Spinal cord (tissue), 10 donors: Measurements from ENCODE around the gene WWOX. TPM values are rescaled to one million over a fixed set of nuclear protein-coding genes. Genes with fewer than 3 reads are reported as not detected.
A peak's percentile ranks its signal among the peaks of the same experiment; 100 is the strongest.

Source experiments
- DNase-seq, 6 donors: peaks; one replicate each; pipeline versions ENCODE4 v3.0.0 to v3.0.0-alpha.2; 2013 to 2015; ENCODE audit warnings: low spot score in 6 of 6, low read depth in 4 of 6
- H3K27ac ChIP-seq: one replicate; pipeline ENCODE4 v1.5.1; 2013; ENCODE audit warnings: low read depth, low read length, control low read depth
- H3K27me3 ChIP-seq: one replicate; pipeline ENCODE4 v1.6.1; 2013; ENCODE audit warnings: low read length; ENCODE audit not compliant: control insufficient read depth, insufficient read depth
- H3K36me3 ChIP-seq: one replicate; pipeline ENCODE4 v1.6.1; 2013; ENCODE audit warnings: low read length; ENCODE audit not compliant: control insufficient read depth, insufficient read depth
- H3K4me1 ChIP-seq: one replicate; pipeline ENCODE4 v1.6.1; 2013; ENCODE audit warnings: low read length; ENCODE audit not compliant: control insufficient read depth, insufficient read depth
- H3K4me3 ChIP-seq: one replicate; pipeline ENCODE4 v1.5.1; 2013; ENCODE audit warnings: low read depth, low read length, control low read depth
- H3K9me3 ChIP-seq: one replicate; pipeline ENCODE4 v1.6.1; 2013; ENCODE audit warnings: low read length; ENCODE audit not compliant: control insufficient read depth, insufficient read depth
- WGBS: methylation state at CpG from one replicate; pipeline ENCODE4 v1.1.5; 2013; ENCODE audit warnings: missing lambda C conversion rate; ENCODE audit not compliant: insufficient coverage; 5-methylcytosine and 5-hydroxymethylcytosine counted together
- polyA plus RNA-seq, 2 donors: library from polyadenylated mRNA; unstranded; fragments of 120-200 nt; gene quantifications; one replicate each; pipeline ENCODE4 v1.2.1, GENCODE V29; 2013; ENCODE audit not compliant: insufficient read length in 2 of 2
- total RNA-seq, 2 donors: library from RNA; depleted of rRNA in 1 of 2; stranded (reverse); fragments of 120-200 nt in 1 of 2; fragments of >200 nt in 1 of 2; gene quantifications; one replicate each; pipeline versions ENCODE4 v1.2.3 to v1.2.4, GENCODE V29; 2013 to 2014
- donor health status: healthy.

The WWOX gene
- total and polyA plus RNA-seq, 4 donors: 27.5 to 51.5 (median 32.5) TPM

DNA sequence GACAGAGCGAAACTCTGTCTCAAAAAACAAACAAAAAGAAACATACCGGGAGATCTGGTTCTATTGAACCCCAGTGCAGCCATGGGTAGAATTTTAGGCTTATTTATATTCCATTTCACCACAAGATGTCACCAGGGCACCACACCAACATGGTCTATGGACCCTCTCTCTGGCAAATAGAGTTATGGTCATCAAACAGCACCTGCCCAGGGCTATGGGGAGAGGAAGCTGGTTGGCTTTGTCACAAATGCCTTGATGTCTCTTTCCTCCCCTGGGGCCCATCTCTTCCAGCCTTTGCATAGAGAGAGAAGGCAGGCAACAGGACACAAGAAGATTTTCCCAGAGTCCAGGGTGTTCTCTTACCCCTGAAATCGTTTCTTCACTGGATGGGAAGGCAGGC is 128.4 kb downstream of the WWOX start:
- H3K9me3 ChIP-seq: no peaks in the 10 kb centered on the region
- no peak overlapping the region for H3K27ac ChIP-seq
- no CpG with 5 or more reads among the region's 3 CpGs for WGBS
- H3K27me3 ChIP-seq: no peaks in the 10 kb centered on the region
- H3K4me1 ChIP-seq: no peaks in the 10 kb centered on the region
- H3K4me3 ChIP-seq: no peak overlapping the region
- peak in 3 of 6 donors; percentile 7 to 78 (median 47) for DNase-seq
- H3K36me3 ChIP-seq: no peaks in the 10 kb centered on the region

DNA sequence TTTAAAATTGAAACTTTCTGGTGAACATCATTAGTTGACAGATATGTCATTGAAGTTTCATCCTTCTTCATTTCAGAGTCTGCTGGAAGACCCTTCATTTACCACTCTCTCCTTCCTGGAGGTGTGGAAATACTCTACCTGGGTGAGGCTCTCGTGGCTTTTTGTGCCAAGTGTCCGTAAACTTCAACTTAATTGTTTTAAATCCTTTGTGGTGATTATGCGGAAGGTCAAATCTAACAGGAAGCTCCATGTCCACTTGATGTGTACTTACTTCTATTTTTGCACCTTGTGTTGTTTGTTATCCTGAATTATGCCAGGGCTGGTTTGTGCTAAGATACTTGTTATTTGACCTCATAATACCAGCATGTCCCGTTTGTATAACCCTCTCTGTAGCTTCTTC is 129.2 kb downstream of the WWOX start:
- H3K9me3 ChIP-seq: no peaks in the 10 kb centered on the region
- no peaks in the 10 kb centered on the region for H3K36me3 ChIP-seq
- 93% methylated on average over 2 of the region's 4 CpGs for WGBS
- H3K27me3 ChIP-seq: no peaks in the 10 kb centered on the region
- no peak overlapping the region for H3K27ac ChIP-seq
- no peaks in the 10 kb centered on the region for H3K4me1 ChIP-seq
- no peak overlapping the region for H3K4me3 ChIP-seq
- DNase-seq: no peak

DNA sequence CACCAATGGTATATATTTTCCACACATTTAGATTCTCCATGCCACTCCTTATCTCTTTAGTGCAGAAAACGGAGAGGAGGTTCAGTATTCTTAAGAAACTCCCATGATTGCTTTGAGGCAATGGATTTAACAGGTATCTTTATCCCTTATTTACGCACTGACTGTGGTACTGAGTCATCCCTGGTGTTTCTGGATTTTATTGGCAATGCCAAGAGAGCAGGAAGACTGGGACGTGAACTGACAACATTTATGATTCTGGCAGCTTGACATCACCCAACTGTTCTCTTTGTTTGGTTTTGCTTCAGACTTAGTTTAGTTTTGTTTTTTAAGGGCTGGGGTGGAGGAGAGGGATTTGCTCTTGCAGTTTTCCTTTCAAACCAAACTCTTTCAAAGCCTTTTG is 131.4 kb downstream of the WWOX start:
- no peaks in the 10 kb centered on the region for H3K4me1 ChIP-seq
- no peak overlapping the region for H3K4me3 ChIP-seq
- DNase-seq: peak in 1 of 6 donors; percentile 44
- no peaks in the 10 kb centered on the region for H3K36me3 ChIP-seq
- no peaks in the 10 kb centered on the region for H3K9me3 ChIP-seq
- H3K27me3 ChIP-seq: no peaks in the 10 kb centered on the region
- WGBS: 90% methylated on average over 1 of the region's 3 CpGs
- H3K27ac ChIP-seq: no peak overlapping the region

DNA sequence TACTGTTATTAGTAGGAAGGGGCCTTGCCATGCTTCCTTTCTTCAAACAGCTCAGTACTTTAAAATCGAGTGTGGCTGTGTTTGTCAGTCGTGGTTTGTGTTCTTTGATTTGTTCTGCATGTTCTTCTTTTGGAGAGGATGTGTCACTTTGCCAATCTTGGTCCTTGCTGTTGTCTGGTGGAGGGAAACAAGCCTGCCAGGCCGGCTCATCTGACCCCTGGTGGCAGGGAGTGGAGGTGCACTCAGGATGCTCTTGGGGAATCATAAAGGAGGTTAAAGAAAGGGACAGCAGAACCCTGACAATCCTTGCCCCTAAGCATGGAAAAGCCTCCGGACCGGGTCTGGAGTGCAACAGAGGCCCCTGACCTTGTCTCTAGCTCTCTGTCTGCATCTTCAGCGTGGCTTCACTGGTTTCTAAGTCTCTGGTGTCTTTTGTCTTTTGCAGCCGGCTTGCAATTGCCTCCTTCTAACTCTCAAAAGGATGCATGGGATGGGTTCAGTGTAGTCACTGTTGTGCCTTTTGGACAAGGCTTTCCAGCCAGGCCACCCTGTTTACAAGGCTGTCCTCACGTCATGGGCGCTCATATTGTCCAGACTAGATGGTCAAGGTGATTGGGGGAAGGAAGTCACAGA is 135.8 kb downstream of the WWOX start:
- peak in 4 of 6 donors; percentile 13 to 73 (median 42) for DNase-seq
- Histone ChIP-seq H3K27me3 (no peaks in the 10 kb centered on the region), H3K9me3 (no peaks in the 10 kb centered on the region), H3K36me3 (no peaks in the 10 kb centered on the region), H3K4me1 (no peaks in the 10 kb centered on the region), H3K4me3 (no peak overlapping the region), H3K27ac (no peak overlapping the region)
- 49% methylated on average over 7 of the region's 9 CpGs for WGBS

DNA sequence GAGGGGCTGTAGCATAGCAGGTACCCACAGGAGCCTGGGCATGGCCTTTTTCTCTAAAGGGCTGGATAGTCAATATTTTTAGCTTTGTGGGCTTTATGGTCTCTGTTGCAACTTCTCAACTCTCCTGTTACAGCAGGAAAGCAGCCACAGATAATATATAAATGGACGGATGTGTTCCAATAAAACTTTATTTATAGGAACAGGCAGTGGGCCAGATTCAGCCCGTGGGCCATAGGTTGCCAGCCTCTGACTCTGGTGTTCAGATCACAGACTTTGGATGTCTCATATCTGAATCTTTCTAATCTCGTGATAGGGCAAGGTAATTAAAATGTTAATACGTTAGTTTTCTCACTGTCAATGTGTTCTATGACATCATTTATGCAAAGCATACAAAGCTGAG is 136.4 kb downstream of the WWOX start:
- 90% methylated on average over 2 of the region's 4 CpGs for WGBS

DNA sequence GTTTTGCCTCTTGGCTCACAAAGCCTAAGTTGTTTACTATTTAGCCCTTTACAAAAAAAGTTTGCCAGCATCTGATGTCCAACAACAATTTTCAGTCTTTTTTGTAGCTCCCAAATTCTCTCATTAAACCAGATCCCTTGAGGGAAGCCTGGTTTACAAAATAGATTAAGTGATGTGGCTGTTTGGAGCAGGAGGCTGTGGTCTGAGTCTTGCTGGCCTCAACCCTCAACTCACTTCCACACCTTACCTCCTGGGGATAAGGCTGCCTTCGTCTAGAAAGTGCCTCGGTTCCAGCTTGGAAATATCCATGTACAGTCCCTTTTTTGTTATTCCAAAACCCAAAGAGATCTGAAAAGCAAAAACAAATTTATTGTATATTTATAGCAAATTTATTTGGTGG is 138.4 kb downstream of the WWOX start:
- no peak for DNase-seq
- no peak overlapping the region for H3K4me3 ChIP-seq
- H3K9me3 ChIP-seq: no peaks in the 10 kb centered on the region
- no CpG with 5 or more reads among the region's 2 CpGs for WGBS
- H3K36me3 ChIP-seq: no peaks in the 10 kb centered on the region
- H3K4me1 ChIP-seq: no peaks in the 10 kb centered on the region
- H3K27me3 ChIP-seq: no peaks in the 10 kb centered on the region
- no peak overlapping the region for H3K27ac ChIP-seq

More for the DNA sequence above, 136.4 kb downstream of the WWOX start:
- Histone ChIP-seq H3K27ac (no peak overlapping the region), H3K4me1 (no peaks in the 10 kb centered on the region), H3K36me3 (no peaks in the 10 kb centered on the region), H3K9me3 (no peaks in the 10 kb centered on the region), H3K27me3 (no peaks in the 10 kb centered on the region), H3K4me3 (no peak overlapping the region)
- no peak for DNase-seq

DNA sequence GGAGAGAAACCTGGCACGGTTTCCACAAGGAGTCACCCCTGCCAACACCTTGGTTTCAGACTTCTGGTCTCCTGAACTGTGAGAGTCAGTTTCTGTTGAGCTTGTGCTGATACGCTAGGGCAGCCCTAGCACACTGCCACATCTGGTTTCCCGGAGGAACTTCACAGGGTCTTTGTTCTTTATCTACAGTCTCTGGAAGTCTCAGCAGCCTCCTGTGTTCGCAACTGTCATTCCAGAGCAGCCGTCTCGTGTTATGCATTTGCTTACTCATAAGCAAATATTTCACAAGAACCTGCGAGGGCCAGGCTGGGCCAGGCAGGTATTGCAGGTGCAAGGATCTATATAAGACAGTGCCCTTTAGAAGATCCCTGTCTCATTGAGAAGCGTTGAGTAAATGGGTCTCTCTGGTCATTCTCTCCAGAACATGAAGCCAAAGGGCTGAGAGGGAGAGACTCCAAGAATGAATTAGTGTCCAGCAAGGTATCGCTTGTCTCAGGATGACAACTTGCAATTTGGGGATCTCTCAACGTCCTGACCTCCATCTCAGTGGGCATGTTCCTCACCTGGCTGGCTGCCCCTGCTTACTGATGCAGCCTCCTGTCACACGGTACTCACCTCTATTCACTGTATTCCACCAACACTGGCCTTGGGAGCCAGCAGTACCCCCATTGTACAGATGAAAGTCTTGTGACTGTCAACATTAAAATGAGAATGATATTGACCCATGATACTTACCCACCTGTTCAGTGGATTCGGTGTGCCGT is 141.2 kb downstream of the WWOX start:
- no peak for DNase-seq
- no peaks in the 10 kb centered on the region for H3K36me3 ChIP-seq
- H3K4me1 ChIP-seq: no peaks in the 10 kb centered on the region
- 90% methylated on average over 11 of the region's 13 CpGs for WGBS
- no peaks in the 10 kb centered on the region for H3K27me3 ChIP-seq
- no peak overlapping the region for H3K27ac ChIP-seq
- no peak overlapping the region for H3K4me3 ChIP-seq
- no peaks in the 10 kb centered on the region for H3K9me3 ChIP-seq

DNA sequence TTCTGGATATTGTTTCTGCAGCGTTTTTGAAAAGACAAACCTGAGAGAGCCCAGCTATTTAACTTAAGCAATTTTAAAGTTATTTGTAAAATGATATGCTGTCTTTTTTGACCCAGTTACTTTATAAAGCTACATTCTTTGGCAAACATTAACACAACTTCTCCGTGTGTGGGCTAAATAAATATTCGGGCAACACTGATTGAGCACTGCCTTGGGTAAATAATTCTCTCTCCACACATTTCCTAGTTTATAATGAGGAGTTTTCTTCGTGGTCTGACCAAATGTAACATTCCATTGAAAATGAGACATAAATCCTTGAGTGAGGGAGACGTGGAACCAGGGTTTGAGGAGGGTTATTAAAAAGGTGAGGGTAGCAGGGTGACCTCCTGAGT is 142.8 kb downstream of the WWOX start:
- no peak for DNase-seq
- Histone ChIP-seq H3K9me3 (no peaks in the 10 kb centered on the region), H3K4me3 (no peak overlapping the region), H3K4me1 (no peaks in the 10 kb centered on the region), H3K36me3 (no peaks in the 10 kb centered on the region), H3K27me3 (no peaks in the 10 kb centered on the region), H3K27ac (no peak overlapping the region)
- no CpG with 5 or more reads among the region's 5 CpGs for WGBS

DNA sequence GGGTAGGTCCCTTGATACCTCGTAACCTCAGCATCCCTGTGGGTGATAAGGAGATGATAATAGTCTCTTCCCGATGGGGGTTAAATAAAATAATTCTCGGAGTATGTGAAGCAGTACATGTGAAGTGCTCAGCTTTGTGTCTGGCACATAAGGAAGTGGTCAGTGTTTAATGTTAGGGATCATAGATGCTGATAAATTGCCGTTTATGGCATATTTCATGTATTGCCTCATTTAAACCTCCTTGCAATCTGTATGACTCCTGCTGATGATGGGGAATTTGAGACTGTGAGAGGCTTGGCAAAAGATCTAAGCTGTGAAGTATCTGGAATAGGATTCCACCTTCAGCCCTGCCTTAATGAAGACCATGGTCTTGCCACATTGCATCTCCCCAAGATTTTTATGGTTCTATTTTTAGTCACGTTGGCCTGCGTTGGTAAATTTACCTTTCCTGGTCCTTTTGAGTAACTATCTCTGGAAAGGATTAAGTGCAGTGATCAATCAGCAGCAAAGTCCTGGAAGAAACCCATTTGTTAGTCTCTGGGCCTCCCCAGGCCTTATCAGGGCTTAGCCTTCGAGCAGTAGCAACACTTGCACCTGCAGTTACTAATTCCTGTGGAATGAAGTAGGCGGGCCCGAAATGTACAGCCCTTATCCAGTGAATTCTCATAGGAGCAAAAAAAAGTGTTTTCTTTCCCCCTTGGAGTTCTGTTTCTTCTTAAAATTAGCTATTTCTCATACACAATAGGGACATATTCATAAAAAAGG is 144.9 kb downstream of the WWOX start:
- Histone ChIP-seq H3K27ac (no peak overlapping the region), H3K36me3 (no peaks in the 10 kb centered on the region), H3K4me1 (no peaks in the 10 kb centered on the region), H3K4me3 (no peak overlapping the region), H3K9me3 (no peaks in the 10 kb centered on the region), H3K27me3 (no peaks in the 10 kb centered on the region)
- WGBS: 90% methylated on average over 5 of the region's 9 CpGs
- DNase-seq: no peak
